Activated CD4-positive, CD25-positive, alpha-beta regulatory T cell treated with anti-CD3 and anti-CD28 coated beads, Interleukin-2, amount 50 U/mL, for 16 hours (primary cell): ENCODE measurements around the gene DDX27.
A peak's percentile ranks its signal among the peaks of the same experiment; 100 is the strongest.

Source experiments
- DNase-seq: peaks from one replicate; pipeline ENCODE4 v3.0.0-alpha.2; 2020; ENCODE audit warnings: low read depth, low spot score

DDX27 gene

DNA sequence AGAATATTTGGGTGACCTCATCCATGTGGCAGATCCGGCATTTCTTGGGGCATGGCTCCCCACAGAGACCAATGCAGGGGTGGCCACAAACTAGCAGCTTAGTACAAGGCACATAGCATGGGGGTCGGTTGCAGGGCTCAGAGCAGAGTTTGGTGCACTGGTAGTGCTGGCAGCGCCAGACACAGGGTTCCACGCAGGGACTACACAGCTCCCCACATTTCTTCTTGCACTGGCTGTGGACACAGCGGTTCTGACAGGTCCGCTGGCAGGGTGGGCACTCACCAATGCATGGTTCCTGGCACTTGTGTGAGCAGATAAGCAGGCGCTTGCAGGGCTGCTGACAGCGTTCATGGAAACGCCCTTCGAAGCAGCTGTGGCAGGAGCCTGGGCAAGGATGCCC lies 29.1 kb downstream of the DDX27 start:
- DNase-seq: no peak

DNA sequence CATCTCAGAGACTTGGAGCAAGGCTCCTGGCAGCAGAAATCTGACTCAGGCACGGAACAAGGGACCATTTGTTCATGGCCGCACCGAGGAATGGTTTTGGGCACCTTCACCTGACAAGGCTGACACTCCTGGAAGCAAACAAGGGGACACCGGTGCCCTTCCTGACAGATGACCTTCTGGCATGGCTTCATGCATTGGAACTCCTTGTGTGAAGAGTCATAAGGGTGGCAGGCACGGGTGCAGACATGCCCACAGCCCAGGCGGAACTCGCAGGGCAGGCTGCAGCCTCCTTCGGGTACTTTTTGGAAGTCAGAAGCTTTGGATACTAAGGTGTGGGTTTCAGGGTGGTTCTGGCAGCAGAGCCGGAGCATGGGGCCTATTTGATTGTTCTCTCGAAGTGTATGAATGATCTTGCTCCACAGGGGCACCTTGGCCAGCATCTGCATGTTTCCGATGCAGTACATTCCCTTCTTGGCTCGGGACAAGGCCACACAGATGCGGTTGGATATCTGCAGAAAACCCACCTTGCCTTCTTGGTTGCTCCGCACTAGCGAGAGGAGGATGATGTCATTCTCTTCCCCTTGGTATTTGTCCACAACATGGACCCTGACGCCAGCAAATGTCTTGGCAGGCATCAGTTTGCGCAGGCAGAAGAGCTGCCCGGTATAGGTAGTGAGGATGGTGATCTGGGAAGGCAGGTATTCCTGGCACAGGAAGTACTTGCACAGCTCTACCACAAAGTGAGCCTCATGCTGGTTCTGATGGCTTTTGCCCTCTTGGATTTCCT lies 29.9 kb downstream of the DDX27 start:
- no peak for DNase-seq

DNA sequence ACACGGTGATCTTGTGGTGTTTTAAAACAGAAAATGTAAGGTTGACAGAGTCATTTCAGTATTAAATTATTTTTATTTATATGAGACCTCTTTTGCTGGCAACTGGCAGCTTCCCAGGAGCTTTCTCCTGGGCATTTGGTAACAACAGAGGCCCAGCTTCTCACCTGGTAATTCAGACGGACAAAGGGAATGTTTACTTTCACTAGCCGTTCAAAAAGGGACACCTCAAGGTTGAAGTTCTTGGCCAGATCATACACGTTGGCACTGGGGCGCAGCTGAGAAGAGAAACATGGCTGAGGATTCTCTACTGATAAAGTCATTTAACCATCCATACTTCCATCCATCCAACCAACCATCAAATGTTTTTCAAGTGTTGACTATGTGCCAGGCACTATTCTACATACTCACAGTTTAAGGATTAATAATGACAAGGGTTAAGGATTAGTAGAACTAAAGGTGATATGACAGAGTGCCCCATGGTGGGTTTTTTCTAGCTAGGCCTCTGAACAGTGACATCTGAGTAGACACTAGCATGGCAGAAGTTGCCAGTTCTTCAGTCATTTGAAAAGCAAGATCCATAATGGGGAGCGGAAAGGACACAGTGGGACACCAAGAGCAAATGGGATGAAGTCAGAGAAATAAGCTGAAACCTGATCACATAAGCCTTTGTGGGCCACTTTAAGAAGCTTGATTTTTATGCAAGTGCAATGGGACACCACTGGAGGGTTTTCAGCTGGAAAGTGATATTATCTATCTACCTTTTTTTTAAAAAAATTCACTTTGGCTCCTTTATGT lies 33.5 kb downstream of the DDX27 start:
- DNase-seq: no peak

DNA sequence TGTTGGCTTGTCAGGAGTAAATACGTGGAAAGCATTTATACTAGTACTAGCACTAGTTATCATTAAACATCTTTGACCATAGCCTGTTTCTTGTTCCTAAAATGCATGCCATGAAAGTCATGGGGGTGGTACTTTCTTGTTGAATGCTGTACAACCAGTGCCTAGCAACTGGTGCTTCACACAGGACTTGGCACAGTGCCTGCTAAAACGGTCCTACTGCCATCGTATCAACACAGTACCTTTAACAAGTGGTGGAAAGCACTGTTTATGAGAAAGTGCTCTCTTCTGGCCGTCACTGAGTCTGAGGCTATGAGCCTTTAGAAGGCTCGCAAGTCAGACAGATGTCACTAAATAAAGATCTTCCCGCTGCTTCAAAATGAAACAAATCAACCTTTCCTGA lies 37.0 kb downstream of the DDX27 start:
- DNase-seq: no peak

DNA sequence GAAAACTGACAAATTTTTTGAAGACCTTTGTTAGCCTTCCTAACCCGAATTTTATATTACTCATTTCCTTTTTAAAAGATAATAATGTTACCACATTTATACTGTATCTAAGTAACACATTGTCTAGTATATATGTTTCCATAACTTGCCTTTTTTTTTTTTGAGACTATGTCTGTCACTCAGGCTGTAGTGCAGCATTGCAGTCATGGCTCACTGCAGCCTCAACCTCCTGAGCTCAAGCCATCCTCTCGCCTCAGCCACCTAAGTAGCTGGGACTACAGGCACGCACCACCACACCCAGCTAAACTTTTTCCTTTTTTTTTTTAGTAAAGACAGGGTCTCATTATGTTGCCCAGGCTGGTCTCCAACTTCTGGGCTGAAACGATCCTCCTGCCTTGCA lies 40.1 kb downstream of the DDX27 start:
- DNase-seq: no peak

DNA sequence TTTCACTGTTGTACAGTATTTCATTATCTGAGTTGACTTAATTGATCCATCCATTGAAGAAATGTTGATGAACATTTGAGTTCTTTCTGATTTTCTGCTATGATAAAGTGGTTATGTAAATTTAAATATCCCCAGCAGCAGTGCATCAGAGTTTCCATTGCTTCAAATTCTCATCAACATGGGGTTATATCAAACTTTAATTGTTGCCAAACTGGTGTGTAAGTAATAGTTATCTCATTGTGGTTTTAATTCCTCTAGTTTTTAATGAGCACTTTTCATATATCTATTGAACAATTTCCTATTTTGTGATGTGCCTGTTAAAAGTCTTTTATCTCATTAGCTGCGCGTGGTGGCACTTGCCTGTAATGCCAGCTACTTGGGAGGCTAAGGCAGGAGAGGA lies 40.6 kb downstream of the DDX27 start:
- DNase-seq: no peak

DNA sequence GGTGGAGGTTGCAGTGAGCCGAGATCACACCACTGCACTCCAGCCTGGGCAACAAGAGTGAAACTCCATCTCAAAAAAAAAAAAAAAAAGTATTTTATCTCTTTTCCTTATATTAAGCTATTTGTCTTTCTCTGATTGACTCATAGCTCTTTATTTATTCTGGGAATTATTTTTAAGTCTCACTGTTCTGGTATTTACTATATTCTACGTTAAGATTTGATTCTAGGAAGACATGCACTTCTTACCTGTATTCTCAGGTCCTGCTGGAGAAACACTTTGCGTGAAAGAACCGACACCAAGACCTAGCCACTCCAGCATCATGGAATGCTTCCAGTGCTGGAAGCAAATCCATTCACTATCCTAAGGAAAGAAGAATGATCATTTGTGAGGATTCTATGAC lies 41.0 kb downstream of the DDX27 start:
- no peak for DNase-seq

DNA sequence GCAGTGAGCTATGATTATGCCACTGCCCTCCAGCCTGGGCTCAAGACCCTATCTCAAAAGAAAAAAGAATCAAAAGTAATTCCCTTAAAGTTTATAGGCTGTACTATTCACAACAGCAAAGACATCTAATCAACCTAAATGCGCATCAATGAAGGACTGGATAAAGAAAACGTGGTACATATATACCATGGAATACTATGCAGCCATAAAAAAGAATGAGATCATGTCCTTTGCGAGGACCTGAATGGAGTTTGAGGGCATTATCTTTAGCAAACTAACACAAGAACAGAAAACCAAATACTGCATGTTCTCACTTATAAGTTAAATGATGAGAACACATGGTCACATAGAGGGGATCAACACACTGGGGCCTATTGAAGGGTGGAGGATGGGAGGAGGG lies 42.0 kb downstream of the DDX27 start:
- DNase-seq: no peak

DNA sequence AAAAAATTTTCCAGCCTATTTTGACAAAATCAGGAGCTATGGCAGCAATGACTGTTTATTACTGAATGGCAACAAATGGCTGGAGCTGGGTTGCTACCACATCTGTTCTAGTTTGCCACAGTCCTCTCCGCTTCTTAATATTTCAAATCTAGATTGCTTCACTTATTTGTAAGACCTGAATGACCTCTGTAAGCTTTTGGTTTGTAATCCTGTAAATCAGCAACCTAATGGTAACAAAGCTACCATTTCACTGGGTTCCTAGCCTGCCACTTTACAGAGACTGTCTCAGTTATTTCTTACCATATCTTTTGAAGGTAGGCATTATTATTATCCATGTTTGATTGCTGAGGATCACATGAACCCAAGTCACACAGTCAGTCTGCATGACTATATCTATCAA lies 43.2 kb downstream of the DDX27 start:
- no peak for DNase-seq

DNA sequence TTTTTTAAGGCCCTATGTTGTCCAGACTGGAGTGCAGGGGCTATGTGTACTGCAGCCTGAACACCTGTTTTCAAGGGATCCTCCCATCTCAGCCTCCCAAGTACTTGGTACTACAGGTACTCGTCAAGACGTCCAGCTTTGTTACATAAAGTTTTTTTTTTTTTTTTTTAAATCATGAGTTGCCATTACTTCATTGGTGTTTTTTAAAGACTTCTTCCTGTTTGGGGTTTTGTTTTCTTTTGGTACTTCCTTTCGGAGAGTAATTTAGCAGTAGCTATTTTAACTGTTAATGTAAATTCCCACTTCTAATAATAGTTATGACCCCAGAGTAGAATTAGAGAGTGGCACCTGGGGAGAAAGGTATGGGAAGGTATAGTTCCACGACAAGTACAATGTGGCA lies 48.1 kb downstream of the DDX27 start:
- no peak for DNase-seq

DNA sequence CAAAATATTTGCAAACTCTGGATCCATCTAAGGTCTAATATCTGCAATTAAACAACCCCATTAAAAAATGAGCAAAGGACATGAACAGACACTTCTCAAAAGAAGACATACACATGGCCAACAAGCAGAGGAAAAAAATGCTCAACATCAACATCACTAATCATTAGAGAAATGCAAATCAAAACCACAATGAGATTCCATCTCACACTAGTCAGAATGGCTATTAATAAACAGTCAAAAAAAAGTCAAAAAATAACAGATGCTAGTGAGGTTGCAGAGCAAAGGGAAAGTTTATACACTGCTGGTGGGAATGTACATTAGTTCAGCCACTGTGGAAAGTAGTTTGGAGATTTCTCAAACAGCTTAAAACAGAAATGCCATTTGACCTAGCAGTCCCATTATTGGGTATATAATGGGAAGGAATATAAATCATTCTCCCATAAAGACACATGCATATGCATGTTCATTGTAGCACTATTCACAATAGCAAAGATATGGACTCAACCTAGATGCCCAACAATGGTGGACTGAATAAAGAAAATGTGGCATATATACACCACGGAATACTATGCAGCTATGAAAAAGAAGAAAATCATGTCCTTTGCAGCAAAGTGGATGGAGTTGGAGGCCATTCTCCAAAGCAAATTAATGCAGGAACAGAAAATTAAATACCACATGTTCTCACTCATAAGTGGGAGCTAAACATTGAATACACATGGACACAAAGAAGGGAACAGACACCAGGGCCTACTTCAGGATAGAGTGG lies 49.6 kb downstream of the DDX27 start:
- DNase-seq: no peak

DNA sequence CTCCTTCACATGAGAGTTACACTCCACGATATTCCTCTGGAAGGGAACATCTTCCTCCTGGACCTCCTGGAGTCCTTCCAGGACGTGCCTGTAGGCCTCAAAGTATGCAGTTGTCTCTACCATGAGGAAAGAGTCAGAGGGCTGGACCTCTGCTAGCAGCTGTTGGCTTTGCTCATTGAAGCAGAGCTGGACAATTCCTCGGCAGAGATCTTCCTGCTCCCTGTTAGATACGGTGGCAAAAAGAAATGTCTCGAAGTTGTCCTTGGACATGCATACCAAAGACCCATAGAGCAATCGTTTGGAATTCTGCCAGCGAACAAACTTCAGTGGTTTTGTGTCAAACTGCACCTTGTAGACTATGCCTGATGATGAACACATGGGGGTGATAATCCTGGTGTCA lies 51.0 kb downstream of the DDX27 start:
- no peak for DNase-seq

DNA sequence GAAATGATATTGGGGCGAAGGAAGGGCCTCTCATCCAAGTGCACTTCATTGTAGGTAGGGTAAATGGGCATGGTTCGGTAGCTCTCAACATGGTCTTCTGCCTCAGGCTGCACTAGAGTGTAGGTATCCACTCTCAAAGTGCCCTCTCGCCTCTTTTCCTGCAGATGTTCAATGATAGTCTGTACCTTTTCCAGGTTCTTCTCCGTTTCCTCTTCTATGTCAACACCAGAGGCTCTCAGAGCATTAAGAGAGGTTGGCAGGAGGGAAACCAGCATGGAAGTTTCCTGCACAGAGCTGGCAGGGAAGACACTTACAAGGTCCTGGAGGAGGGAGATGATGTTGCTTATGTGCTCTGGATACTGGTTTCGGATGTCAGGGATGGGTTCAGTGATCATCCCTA lies 51.5 kb downstream of the DDX27 start:
- DNase-seq: no peak

DNA sequence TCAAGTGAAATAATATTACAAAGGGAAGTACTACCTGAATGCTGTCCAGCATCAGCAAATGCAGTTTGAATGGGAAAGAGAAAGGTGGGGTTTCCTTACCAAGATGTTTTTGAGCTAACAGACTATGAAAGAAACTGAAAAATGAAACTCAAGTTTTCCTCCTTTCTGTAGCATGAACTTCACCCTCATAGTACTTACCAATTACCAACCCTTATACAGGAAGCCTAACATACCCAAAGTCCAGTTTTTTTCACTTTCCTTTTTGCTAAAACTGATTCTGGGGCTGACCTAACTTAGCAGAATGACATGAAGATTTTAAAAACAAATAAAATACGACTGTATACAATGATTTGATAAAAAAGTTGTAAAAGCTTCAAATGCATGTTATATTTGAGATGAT lies 53.4 kb downstream of the DDX27 start:
- DNase-seq: no peak

DNA sequence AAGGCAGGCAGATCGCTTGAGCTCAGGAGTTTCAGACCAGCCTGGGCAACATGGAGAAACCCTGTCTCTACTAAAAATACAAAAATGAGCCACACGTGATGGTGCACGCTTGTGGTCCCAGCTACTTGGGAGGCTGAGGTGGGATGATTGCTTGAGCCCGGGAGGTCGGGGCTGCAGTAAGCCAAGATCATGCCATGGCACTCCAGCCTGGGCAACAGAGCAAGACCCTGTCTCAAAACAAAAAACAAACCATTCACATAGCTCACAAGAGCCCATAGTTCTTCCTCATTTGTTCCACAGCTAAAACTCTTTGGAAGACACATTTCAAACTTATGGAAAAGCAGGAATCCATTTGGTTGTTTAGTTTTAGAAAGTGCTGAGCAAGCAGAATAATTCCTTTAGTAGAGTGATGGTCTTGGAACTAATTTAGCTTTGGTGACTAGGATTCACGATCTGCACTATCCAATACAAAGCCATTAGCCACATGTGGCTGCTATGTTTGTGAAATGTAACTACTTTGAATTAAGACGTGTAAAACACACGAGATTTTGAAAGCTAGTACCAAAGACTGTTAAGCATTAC lies 54.6 kb downstream of the DDX27 start:
- DNase-seq: no peak

DNA sequence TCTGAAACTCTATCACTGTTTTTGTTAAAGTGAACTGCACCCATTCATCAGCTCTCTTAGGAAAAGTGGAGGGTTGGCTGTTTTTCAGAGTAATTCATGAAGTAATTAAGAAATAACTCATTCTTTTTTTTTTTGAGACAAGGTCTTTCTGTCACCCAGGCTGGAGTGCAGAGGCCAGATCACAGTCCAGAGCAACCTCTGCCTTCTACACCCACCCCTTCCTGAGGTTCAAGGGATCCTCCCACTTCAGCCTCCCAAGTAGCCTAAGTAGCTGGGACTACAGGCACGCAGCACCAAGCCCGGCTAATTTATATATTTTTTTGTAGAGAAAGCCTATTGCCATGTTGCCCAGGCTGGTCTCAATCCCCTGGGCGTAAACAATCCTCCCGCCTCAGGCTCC lies 56.0 kb downstream of the DDX27 start:
- no peak for DNase-seq

DNA sequence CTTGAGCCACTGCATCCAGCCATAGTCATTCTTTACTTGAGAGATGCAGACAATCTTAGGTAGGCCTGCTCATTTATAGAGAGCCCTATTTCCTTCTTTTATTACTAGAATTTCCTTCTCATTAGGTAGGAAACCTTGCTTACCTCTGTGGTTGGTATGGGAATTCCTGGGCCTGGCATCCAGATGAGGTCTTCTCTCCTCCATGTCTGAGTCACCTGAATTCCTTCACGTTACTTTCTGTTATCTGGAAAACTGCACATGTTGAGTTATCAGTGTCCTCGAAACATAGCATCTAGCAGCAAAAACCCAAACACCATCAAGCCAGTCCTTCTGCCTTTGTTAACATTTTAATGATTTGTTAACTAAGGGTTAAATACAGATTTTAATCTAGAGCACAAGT lies 56.4 kb downstream of the DDX27 start:
- DNase-seq: no peak

DNA sequence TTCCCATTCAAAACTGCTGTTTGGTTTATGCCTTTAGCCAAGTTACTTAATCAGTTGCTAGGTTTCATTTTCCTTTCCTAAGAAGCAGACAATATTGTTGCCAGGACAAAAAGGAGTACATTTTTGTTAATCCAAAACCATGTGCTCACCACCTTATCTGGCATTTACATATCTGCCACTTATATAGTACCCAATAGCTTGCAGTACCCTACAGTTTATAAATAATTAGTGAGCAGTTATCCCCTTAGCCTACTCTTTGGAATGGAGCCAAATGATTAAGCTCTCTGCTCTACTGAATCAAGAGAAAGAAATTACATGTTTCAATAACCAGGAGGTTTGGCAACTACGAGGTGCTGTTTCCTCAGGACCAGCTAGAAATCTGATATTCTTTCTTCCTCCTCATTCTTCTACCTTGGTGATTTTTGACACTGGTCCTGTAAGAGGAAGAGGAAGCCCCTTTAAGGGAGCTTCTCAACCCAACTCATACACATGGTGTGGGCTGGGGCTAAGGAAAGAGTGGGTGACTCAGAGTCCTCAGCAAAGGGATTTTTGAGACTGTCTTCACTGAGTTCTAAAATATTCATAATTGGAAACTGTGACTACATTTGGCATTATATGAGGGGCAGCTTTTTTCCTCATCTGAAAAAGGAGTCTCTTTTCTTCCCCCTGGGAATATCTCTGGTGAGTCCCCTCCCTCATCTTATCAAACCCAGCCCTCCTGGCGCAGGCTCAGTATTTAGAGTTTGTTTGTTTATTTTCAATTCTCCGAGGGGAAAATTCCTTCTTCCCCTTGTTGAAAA lies 57.1 kb downstream of the DDX27 start:
- DNase-seq: peak; percentile 35

DNA sequence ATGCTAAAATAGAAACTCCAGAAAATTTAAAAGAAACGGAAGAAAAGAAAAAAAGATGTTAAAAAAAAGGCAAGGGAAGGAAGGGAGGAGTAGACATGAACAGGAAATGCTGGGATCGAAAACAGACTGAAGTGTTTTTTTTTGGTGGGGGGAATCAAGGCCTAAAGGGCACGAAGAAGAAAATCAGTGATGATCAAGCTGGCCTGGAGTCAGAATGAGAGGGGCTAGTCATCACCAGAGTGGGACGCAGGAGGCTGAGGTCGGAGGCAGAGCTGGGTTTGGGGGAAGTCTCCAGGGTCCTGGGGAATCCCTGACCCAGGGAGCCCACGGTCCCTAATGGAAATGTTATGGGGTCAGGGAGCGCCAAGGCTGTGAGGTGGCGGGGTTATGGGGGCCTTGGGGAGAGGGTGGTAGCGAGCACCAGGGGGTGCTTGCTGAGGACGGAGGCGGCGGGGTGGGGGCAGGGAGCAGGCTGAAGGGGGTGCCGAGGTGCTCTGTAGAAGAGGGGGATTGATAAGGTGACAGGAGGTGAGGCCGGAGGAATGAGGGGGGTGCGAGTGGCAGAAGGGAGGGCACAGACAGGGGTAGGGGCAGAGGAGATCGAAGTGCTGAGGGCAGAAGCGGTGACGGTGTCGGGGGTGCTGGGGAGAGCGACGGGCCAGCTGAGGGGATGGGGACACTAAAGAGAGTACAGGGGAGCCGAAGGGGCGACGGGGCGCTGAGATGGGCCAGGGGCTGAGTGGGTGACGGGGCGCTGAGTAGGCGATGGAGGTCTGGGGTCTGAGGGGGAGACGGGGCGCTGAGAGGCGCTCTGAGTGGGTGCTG lies 58.0 kb downstream of the DDX27 start:
- DNase-seq: peak; percentile 23

DNA sequence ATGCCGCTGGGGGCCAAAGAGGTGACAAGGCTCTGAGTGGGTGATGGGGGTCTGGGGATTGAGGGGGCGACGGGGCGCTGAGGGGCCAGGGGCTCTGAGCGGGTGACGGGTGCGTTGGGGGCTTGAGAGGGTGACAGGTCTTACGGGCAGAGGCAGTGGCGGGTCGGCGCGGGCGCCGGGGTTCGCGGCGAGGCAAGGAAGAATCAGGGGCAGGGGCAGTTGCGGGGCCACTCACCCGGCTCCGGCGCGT lies 58.5 kb downstream of the DDX27 start:
- no peak for DNase-seq
